HepG2 (cell line): Measurements from ENCODE around the gene IBA57. TPM values are rescaled to one million over a fixed set of nuclear protein-coding genes. Genes with fewer than 3 reads are reported as not detected.

ENCODE experiments used
- ATAC-seq: fragments of 200-7000 bp; cut with Tn5 transposase; 3 replicates; pipeline ENCODE4 v1.9.1; 2020; ENCODE audit warnings: mild to moderate bottlenecking, moderate library complexity
- BruUV-seq: library from RNA; stranded (reverse); fragments of 400-500 nt; replicated peaks from 2 replicates; lab custom pipeline; 2021; lab: Mats Ljungman, UMichigan
- CTCF ChIA-PET: fragments of 300-600 bp; formaldehyde crosslinking; extraction: SDS; loops from one replicate; lab custom pipeline; 2021; ENCODE audit warnings: low total read pairs, inconsistent platforms, low intra/inter-chr PET ratio; lab: Yijun Ruan, JAX
- POLR2A ChIA-PET: fragments of 350-600 bp; sonication (Branson Sonifier 250); formaldehyde crosslinking; loops from one replicate; lab custom pipeline; 2020; ENCODE audit warnings: antibody characterized with exemption, inconsistent platforms; lab: Yijun Ruan, JAX
- DNase-seq: peaks from one replicate; pipeline ENCODE4 v3.0.0-alpha.2; 2015; ENCODE audit warnings: low spot score
- FAIRE-seq: peaks from 3 replicates; lab custom pipeline; 2011; peaks lifted over from hg19 to GRCh38; lab: Jason Lieb, UNC
- H2AFZ ChIP-seq: one replicate; pipeline ENCODE4 v1.6.1; 2011; ENCODE audit warnings: low read length, inconsistent platforms
- H3K27ac ChIP-seq: fragments of 300-600 bp; 3 replicates; pipeline ENCODE4 v1.8.0; 2011; ENCODE audit warnings: mixed run types, mild to moderate bottlenecking, mixed read lengths, low read length, inconsistent platforms; ENCODE audit not compliant: insufficient read depth; ENCODE audit errors: extremely low read length
- H3K27me3 ChIP-seq, 2 experiments: fragments of 200-600 bp in 1 of 2; 2 replicates in 1 of 2; 3 replicates in 1 of 2; pipeline versions ENCODE4 v1.6.0 to v1.8.0; 2011; ENCODE audit warnings: low read length in 2 of 2, mild to moderate bottlenecking in 2 of 2, moderate library complexity in 2 of 2, inconsistent platforms in 1 of 2; ENCODE audit not compliant: insufficient read depth in 2 of 2, control insufficient read depth in 1 of 2
- H3K36me3 ChIP-seq, 2 experiments: fragments of 200-600 bp in 1 of 2; replicated peaks in 1 of 2; 2 replicates in 1 of 2; 3 replicates in 1 of 2; pipeline versions ENCODE4 v1.5.1 to v1.8.0; 2011; ENCODE audit warnings: low read length in 2 of 2, inconsistent platforms in 1 of 2; ENCODE audit not compliant: insufficient read depth in 2 of 2, control insufficient read depth in 1 of 2
- H3K4me1 ChIP-seq: 2 replicates; pipeline ENCODE4 v1.5.1; 2012; ENCODE audit warnings: low read length, inconsistent platforms; ENCODE audit not compliant: insufficient read depth
- H3K4me2 ChIP-seq: 2 replicates; pipeline ENCODE4 v1.6.0; 2011; ENCODE audit warnings: low read depth, low read length, inconsistent platforms
- H3K4me3 ChIP-seq, 3 experiments: fragments of 200-600 bp in 1 of 3; sonication (generic), shearing (Covaris generic) in 1 of 3; replicated peaks in 1 of 3; 2 replicates each; pipeline ENCODE4 v1.5.1; 2011 to 2016; ENCODE audit warnings: low read length in 3 of 3, inconsistent platforms in 2 of 3, low read depth in 2 of 3, mild to moderate bottlenecking in 2 of 3, control low read depth in 1 of 3, mixed read lengths in 1 of 3; ENCODE audit not compliant: insufficient read depth in 1 of 3
- H3K79me2 ChIP-seq: one replicate; pipeline ENCODE4 v1.6.1; 2011; ENCODE audit warnings: low read length, inconsistent platforms; ENCODE audit not compliant: insufficient read depth
- H3K9ac ChIP-seq: 2 replicates; pipeline ENCODE4 v1.6.0; 2011; ENCODE audit warnings: mild to moderate bottlenecking, low read depth, low read length, inconsistent platforms; ENCODE audit not compliant: insufficient read depth
- H3K9me3 ChIP-seq: 2 replicates; pipeline ENCODE4 v1.5.1; 2012; ENCODE audit warnings: mild to moderate bottlenecking, low read length
- H4K20me1 ChIP-seq: 2 replicates; pipeline ENCODE4 v1.6.0; 2011; ENCODE audit warnings: inconsistent platforms, mild to moderate bottlenecking, low read length, moderate library complexity; ENCODE audit not compliant: insufficient read depth
- ETV6 ChIP-seq: sonication (generic); formaldehyde crosslinking; conservative IDR thresholded peaks from 2 replicates; pipeline ENCODE4 v1.4.0; 2020; ENCODE audit warnings: missing genetic modification reagents
- HDAC6 ChIP-seq: fragments of 200-600 bp; sonication (generic); IDR thresholded peaks from 2 replicates; pipeline ENCODE4 v1.7.0; 2017; ENCODE audit warnings: mild to moderate bottlenecking, antibody characterized with exemption, low read length, low read depth
- NFKB2 ChIP-seq: sonication (generic); formaldehyde crosslinking; IDR thresholded peaks from 2 replicates; pipeline ENCODE4 v1.4.0; 2020; ENCODE audit warnings: missing genetic modification reagents, borderline replicate concordance
- NR2C2 ChIP-seq: sonication (generic); formaldehyde crosslinking; IDR thresholded peaks from 2 replicates; pipeline ENCODE4 v1.4.0; 2020; ENCODE audit warnings: missing genetic modification reagents, mild to moderate bottlenecking, moderate library complexity, borderline replicate concordance
- TSC22D2 ChIP-seq: sonication (generic); formaldehyde crosslinking; IDR thresholded peaks from 2 replicates; pipeline ENCODE4 v1.5.1; 2020; ENCODE audit warnings: missing genetic modification reagents, mild to moderate bottlenecking, borderline replicate concordance
- YEATS2 ChIP-seq: sonication (generic); formaldehyde crosslinking; IDR thresholded peaks from 2 replicates; pipeline ENCODE4 v1.4.0; 2020; ENCODE audit warnings: missing genetic modification reagents, borderline replicate concordance
- ZNF180 ChIP-seq: sonication (generic); formaldehyde crosslinking; IDR thresholded peaks from 2 replicates; pipeline ENCODE4 v1.4.0; 2020; ENCODE audit warnings: low read depth, missing genetic modification reagents, borderline replicate concordance
- ZNF441 ChIP-seq: sonication (generic); formaldehyde crosslinking; IDR thresholded peaks from 2 replicates; pipeline ENCODE4 v1.7.0; 2021; ENCODE audit warnings: missing genetic modification reagents, borderline replicate concordance
- ZNF724P ChIP-seq: sonication (generic); formaldehyde crosslinking; IDR thresholded peaks from 2 replicates; pipeline ENCODE4 v1.8.0; 2022; ENCODE audit warnings: missing genetic modification reagents, borderline replicate concordance
- ZNF746 ChIP-seq: sonication (generic); formaldehyde crosslinking; IDR thresholded peaks from 2 replicates; pipeline ENCODE4 v1.8.0; 2022; ENCODE audit warnings: mild to moderate bottlenecking, missing genetic modification reagents
- WGBS: methylation state at CpG from one replicate; pipeline ENCODE4 v1.1.6; 2017; ENCODE audit warnings: low lambda C conversion rate; 5-methylcytosine and 5-hydroxymethylcytosine counted together
- in situ Hi-C: cut with HindIII; loops from 2 replicates; pipeline ENCODE4 v1.10.0; 2017; ENCODE audit warnings: low pct_unique_long_range_greater_than_20kb; ENCODE audit not compliant: extremely low pct_ligation_motif_present
- intact Hi-C: fragments of 100-400 bp; cut with micrococcal nuclease; formaldehyde crosslinking; loops from one replicate; pipeline ENCODE4 v1.10.0; 2022; ENCODE audit not compliant: unreplicated experiment
- polyA plus RNA-seq, 8 experiments: library from polyadenylated mRNA; depleted of rRNA in 3 of 8; stranded (reverse) in 7 of 8; unstranded in 1 of 8; fragments of >200 nt; fragmentation: Illumina TruSeq in 4 of 8; extraction: Trizol in 4 of 8; gene quantifications; 2 replicates each; pipeline versions ENCODE4 v1.2.1 to v1.2.3, GENCODE V29; 2011 to 2016; ENCODE audit warnings: low read depth in 4 of 8, missing spikeins in 1 of 8, mixed read lengths in 1 of 8; ENCODE audit not compliant: insufficient read depth in 1 of 8
- total RNA-seq, 5 experiments: library from RNA; depleted of rRNA; stranded (reverse); fragments of >200 nt; fragmentation: Illumina TruSeq; extraction: Trizol; gene quantifications; 2 replicates each; pipeline ENCODE4 v1.2.3, GENCODE V29; 2016; ENCODE audit warnings: low read depth in 1 of 5
- TF ChIP-seq, protein P1 (sequence below): sonication (generic); formaldehyde crosslinking; IDR thresholded peaks from 2 replicates; pipeline ENCODE4 v1.4.0; 2020; ENCODE audit warnings: missing genetic modification reagents
- TF ChIP-seq, protein P2 (sequence below): sonication (generic); formaldehyde crosslinking; IDR thresholded peaks from 2 replicates; pipeline ENCODE4 v1.5.0; 2020; ENCODE audit warnings: mild to moderate bottlenecking, missing genetic modification reagents
- TF ChIP-seq, protein P3 (sequence below): sonication (generic); formaldehyde crosslinking; IDR thresholded peaks from 2 replicates; pipeline ENCODE4 v1.4.0; 2020; ENCODE audit warnings: mild to moderate bottlenecking, missing genetic modification reagents, borderline replicate concordance
- TF ChIP-seq, protein P4 (sequence below): IDR thresholded peaks from 2 replicates; pipeline ENCODE4 v1.6.1; 2016; ENCODE audit warnings: low read depth, missing genetic modification reagents, missing compliant biosample characterization

Gene IBA57
- total and polyA plus RNA-seq, 2 of the 13 experiments (the other 11 are each of a cell fraction or from before 2014, with no cell fraction given), result 2.3 to 10.2 TPM

DNA sequence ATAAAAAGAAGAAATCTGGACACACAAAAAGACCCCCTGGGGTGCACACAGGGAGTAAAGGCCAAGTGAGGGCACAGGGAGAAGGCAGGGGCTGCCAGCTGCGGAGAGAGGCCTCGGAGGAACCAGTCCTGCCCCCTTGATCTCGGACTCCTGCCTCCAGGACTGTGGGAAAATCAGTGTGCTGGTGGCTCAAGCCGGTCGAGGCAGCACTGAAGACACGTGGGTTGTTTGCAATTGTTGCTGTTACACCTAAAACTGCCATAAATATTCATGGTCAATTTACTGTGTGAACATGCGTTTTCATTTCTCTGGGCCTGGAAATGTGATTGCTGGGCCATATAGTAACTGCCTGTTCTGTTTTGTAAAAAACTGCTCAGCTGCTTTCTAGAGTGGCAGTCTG lies 18.5 kb downstream of the IBA57 start:
- Histone ChIP-seq H3K9me3 (no peaks in the 10 kb centered on the region), H3K79me2 (no peaks in the 10 kb centered on the region), H3K36me3 (no peaks in the 10 kb centered on the region), H3K27ac (no peak overlapping the region), H3K4me3 (no peak overlapping the region), H3K9ac (no peak overlapping the region), H2AFZ (no peak overlapping the region), H3K27me3 (no peaks in the 10 kb centered on the region), H4K20me1 (no peaks in the 10 kb centered on the region), H3K4me2 (no peak overlapping the region), H3K4me1 (peaks cover 7% of the 10 kb centered on the region)
- DNase-seq (no peak), FAIRE-seq (no peak), ATAC-seq (no peak)
- CTCF ChIA-PET, result no interaction called here
- POLR2A ChIA-PET, result no interaction called here
- BruUV-seq, result no TSS peak
- 57% methylated on average over 6 of the region's 7 CpGs for WGBS
- intact Hi-C loops (no loop called here), in situ Hi-C loops (no loop called here)
- TF ChIP-seq ZNF746 (CRISPR knock-in tag), result no peak
- TF ChIP-seq, protein P1, sequence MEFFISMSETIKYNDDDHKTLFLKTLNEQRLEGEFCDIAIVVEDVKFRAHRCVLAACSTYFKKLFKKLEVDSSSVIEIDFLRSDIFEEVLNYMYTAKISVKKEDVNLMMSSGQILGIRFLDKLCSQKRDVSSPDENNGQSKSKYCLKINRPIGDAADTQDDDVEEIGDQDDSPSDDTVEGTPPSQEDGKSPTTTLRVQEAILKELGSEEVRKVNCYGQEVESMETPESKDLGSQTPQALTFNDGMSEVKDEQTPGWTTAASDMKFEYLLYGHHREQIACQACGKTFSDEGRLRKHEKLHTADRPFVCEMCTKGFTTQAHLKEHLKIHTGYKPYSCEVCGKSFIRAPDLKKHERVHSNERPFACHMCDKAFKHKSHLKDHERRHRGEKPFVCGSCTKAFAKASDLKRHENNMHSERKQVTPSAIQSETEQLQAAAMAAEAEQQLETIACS (CRISPR knock-in tag), result no peak
- no peak for TF ChIP-seq YEATS2 (CRISPR knock-in tag)
- TF ChIP-seq NFKB2 (CRISPR knock-in tag), result no peak
- TF ChIP-seq ZNF441 (CRISPR knock-in tag), result no peak
- TF ChIP-seq TSC22D2, result no peak
- TF ChIP-seq HDAC6, result no peak
- TF ChIP-seq ZNF724P (CRISPR knock-in tag), result no peak
- TF ChIP-seq, protein P2, sequence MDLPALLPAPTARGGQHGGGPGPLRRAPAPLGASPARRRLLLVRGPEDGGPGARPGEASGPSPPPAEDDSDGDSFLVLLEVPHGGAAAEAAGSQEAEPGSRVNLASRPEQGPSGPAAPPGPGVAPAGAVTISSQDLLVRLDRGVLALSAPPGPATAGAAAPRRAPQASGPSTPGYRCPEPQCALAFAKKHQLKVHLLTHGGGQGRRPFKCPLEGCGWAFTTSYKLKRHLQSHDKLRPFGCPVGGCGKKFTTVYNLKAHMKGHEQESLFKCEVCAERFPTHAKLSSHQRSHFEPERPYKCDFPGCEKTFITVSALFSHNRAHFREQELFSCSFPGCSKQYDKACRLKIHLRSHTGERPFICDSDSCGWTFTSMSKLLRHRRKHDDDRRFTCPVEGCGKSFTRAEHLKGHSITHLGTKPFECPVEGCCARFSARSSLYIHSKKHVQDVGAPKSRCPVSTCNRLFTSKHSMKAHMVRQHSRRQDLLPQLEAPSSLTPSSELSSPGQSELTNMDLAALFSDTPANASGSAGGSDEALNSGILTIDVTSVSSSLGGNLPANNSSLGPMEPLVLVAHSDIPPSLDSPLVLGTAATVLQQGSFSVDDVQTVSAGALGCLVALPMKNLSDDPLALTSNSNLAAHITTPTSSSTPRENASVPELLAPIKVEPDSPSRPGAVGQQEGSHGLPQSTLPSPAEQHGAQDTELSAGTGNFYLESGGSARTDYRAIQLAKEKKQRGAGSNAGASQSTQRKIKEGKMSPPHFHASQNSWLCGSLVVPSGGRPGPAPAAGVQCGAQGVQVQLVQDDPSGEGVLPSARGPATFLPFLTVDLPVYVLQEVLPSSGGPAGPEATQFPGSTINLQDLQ, result no peak
- TF ChIP-seq, protein P3, sequence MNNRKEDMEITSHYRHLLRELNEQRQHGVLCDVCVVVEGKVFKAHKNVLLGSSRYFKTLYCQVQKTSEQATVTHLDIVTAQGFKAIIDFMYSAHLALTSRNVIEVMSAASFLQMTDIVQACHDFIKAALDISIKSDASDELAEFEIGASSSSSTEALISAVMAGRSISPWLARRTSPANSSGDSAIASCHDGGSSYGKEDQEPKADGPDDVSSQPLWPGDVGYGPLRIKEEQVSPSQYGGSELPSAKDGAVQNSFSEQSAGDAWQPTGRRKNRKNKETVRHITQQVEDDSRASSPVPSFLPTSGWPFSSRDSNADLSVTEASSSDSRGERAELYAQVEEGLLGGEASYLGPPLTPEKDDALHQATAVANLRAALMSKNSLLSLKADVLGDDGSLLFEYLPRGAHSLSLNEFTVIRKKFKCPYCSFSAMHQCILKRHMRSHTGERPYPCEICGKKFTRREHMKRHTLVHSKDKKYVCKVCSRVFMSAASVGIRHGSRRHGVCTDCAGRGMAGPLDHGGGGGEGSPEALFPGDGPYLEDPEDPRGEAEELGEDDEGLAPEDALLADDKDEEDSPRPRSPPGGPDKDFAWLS (CRISPR knock-in tag), result no peak
- TF ChIP-seq, protein P4, sequence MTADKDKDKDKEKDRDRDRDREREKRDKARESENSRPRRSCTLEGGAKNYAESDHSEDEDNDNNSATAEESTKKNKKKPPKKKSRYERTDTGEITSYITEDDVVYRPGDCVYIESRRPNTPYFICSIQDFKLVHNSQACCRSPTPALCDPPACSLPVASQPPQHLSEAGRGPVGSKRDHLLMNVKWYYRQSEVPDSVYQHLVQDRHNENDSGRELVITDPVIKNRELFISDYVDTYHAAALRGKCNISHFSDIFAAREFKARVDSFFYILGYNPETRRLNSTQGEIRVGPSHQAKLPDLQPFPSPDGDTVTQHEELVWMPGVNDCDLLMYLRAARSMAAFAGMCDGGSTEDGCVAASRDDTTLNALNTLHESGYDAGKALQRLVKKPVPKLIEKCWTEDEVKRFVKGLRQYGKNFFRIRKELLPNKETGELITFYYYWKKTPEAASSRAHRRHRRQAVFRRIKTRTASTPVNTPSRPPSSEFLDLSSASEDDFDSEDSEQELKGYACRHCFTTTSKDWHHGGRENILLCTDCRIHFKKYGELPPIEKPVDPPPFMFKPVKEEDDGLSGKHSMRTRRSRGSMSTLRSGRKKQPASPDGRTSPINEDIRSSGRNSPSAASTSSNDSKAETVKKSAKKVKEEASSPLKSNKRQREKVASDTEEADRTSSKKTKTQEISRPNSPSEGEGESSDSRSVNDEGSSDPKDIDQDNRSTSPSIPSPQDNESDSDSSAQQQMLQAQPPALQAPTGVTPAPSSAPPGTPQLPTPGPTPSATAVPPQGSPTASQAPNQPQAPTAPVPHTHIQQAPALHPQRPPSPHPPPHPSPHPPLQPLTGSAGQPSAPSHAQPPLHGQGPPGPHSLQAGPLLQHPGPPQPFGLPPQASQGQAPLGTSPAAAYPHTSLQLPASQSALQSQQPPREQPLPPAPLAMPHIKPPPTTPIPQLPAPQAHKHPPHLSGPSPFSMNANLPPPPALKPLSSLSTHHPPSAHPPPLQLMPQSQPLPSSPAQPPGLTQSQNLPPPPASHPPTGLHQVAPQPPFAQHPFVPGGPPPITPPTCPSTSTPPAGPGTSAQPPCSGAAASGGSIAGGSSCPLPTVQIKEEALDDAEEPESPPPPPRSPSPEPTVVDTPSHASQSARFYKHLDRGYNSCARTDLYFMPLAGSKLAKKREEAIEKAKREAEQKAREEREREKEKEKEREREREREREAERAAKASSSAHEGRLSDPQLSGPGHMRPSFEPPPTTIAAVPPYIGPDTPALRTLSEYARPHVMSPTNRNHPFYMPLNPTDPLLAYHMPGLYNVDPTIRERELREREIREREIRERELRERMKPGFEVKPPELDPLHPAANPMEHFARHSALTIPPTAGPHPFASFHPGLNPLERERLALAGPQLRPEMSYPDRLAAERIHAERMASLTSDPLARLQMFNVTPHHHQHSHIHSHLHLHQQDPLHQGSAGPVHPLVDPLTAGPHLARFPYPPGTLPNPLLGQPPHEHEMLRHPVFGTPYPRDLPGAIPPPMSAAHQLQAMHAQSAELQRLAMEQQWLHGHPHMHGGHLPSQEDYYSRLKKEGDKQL, result no peak
- TF ChIP-seq ETV6 (CRISPR knock-in tag), result no peak
- TF ChIP-seq NR2C2, result no peak
- TF ChIP-seq ZNF180 (CRISPR knock-in tag), result no peak
